Kasumi-1 (cell line): Measurements from ENCODE around the gene TMEM18.

Experiments
- DNase-seq, 2 experiments: peaks; one replicate each; lab custom pipeline; 2025; lab: John Stamatoyannopoulos, UW

The TMEM18 gene

GRCh38 chr2:620004-620403, 57.2 kb downstream of the TMEM18 start:
- no peak for DNase-seq

DNA sequence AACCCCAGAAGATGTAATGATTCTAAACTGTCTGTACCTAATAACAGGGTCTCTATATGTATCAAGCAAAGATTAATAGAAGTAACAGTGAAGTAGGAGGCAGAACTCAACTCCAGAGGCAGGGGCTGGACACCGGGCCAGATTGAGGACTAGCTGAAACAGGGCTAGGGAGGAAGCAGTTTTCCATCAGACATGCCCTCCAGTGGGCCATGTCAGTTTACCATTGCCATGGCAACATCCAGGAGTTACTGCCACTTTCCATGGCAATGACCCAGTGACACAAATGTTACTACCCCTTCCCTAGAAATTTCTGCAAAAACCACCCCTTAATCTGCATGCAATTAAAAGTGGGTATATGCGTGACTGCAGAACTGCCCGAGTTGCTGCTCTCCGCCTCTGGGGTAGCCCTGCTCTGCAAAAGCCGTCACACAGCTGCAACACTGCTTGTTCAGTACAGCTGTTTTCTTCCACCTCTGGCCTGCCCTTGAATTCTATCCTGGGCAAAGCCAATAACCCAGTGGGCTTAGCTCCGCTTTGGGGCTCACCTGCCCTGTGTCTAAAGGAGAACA, 58.7 kb downstream of the TMEM18 start:
- DNase-seq: no peak

DNA sequence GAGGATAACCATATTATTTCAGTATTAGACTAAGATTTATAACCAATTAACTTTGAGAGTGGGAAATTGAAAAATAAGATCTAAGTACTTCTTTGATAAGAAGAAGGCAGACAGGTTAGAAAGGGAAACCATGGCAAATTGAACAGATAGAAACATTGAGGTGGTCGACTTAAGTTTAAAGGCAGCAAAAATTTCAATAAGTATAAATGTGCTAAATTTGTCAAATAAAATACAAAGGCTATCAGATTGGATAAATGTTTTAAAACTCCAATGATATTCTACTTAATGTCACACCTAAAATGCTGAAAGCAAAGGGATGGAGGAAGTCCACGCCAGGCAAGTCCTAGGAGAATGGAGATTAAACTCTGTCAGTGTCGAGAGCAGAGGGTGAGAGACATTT, 59.2 kb downstream of the TMEM18 start:
- no peak for DNase-seq
